HEK293 (cell line): ENCODE measurements around the gene CCDC85B.
A peak's percentile ranks its signal among the peaks of the same experiment; 100 is the strongest.

Experiments used
- IKZF3 ChIP-seq: fragments of 450-650 bp; IDR thresholded peaks from 2 replicates; pipeline ENCODE4 v1.5.0; 2018; ENCODE audit warnings: missing biosample characterization, mild to moderate bottlenecking, missing genetic modification characterization, moderate library complexity
- KLF1 ChIP-seq: fragments of 450-650 bp; formaldehyde crosslinking; IDR thresholded peaks from 2 replicates; pipeline ENCODE4 v1.5.1; 2016; ENCODE audit warnings: missing biosample characterization, missing genetic modification characterization
- KLF10 ChIP-seq: fragments of 450-650 bp; IDR thresholded peaks from 2 replicates; pipeline ENCODE4 v1.5.1; 2018; ENCODE audit warnings: missing biosample characterization, mild to moderate bottlenecking, missing genetic modification characterization
- KLF17 ChIP-seq: fragments of 450-650 bp; formaldehyde crosslinking; IDR thresholded peaks from 2 replicates; pipeline ENCODE4 v1.5.1; 2016; ENCODE audit warnings: missing biosample characterization, missing genetic modification characterization
- PRDM10 ChIP-seq: fragments of 450-650 bp; formaldehyde crosslinking; IDR thresholded peaks from 2 replicates; pipeline ENCODE4 v1.5.1; 2016; ENCODE audit warnings: missing biosample characterization, missing genetic modification characterization
- SP3 ChIP-seq: fragments of 450-650 bp; formaldehyde crosslinking; IDR thresholded peaks from 2 replicates; pipeline ENCODE4 v1.5.1; 2016; ENCODE audit warnings: missing biosample characterization, missing genetic modification characterization
- SP7 ChIP-seq: fragments of 450-650 bp; formaldehyde crosslinking; IDR thresholded peaks from 2 replicates; pipeline ENCODE4 v1.5.1; 2016; ENCODE audit warnings: missing biosample characterization, missing genetic modification characterization
- WT1 ChIP-seq: fragments of 450-650 bp; formaldehyde crosslinking; IDR thresholded peaks from 2 replicates; pipeline ENCODE4 v1.5.1; 2016; ENCODE audit warnings: missing biosample characterization, missing genetic modification characterization
- ZBTB11 ChIP-seq: fragments of 450-650 bp; formaldehyde crosslinking; conservative IDR thresholded peaks from 2 replicates; pipeline ENCODE4 v1.5.1; 2016; ENCODE audit warnings: low read depth, missing biosample characterization, missing genetic modification characterization
- ZEB2 ChIP-seq: fragments of 450-650 bp; formaldehyde crosslinking; IDR thresholded peaks from 2 replicates; pipeline ENCODE4 v1.5.1; 2016; ENCODE audit warnings: missing biosample characterization, missing genetic modification characterization
- ZFHX2 ChIP-seq: fragments of 450-650 bp; formaldehyde crosslinking; conservative IDR thresholded peaks from 2 replicates; pipeline ENCODE4 v1.5.1; 2016; ENCODE audit warnings: missing biosample characterization, missing genetic modification characterization
- ZNF155 ChIP-seq: fragments of 450-650 bp; formaldehyde crosslinking; IDR thresholded peaks from 2 replicates; pipeline ENCODE4 v1.5.1; 2016; ENCODE audit warnings: missing biosample characterization, missing genetic modification characterization
- ZNF24 ChIP-seq: fragments of 450-650 bp; formaldehyde crosslinking; IDR thresholded peaks from 2 replicates; pipeline ENCODE4 v1.5.1; 2016; ENCODE audit warnings: missing biosample characterization, missing genetic modification characterization
- ZNF366 ChIP-seq: fragments of 450-650 bp; formaldehyde crosslinking; conservative IDR thresholded peaks from 2 replicates; pipeline ENCODE4 v1.5.1; 2016; ENCODE audit warnings: missing biosample characterization, missing genetic modification characterization
- ZNF37A ChIP-seq: fragments of 450-650 bp; IDR thresholded peaks from 2 replicates; pipeline ENCODE4 v1.5.1; 2018; ENCODE audit warnings: missing biosample characterization, missing genetic modification characterization
- ZNF610 ChIP-seq: fragments of 450-650 bp; formaldehyde crosslinking; IDR thresholded peaks from 2 replicates; pipeline ENCODE4 v1.5.1; 2016; ENCODE audit warnings: missing biosample characterization, missing genetic modification characterization, borderline replicate concordance
- ZNF626 ChIP-seq: fragments of 450-650 bp; sonication (Bioruptor Pico); formaldehyde crosslinking; IDR thresholded peaks from 2 replicates; pipeline ENCODE4 v1.5.1; 2018; ENCODE audit warnings: missing biosample characterization, missing genetic modification characterization, inconsistent platforms
- ZNF639 ChIP-seq: fragments of 450-650 bp; formaldehyde crosslinking; IDR thresholded peaks from 2 replicates; pipeline ENCODE4 v1.5.1; 2016; ENCODE audit warnings: missing biosample characterization, missing genetic modification characterization
- ZNF777 ChIP-seq: fragments of 450-650 bp; formaldehyde crosslinking; IDR thresholded peaks from 2 replicates; pipeline ENCODE4 v1.5.1; 2017; ENCODE audit warnings: missing biosample characterization, missing genetic modification characterization, borderline replicate concordance
- ZXDB ChIP-seq: fragments of 450-650 bp; formaldehyde crosslinking; IDR thresholded peaks from 2 replicates; pipeline ENCODE4 v1.5.1; 2016; ENCODE audit warnings: missing biosample characterization, missing genetic modification characterization
- TF ChIP-seq, protein P1 (sequence below): fragments of 450-650 bp; formaldehyde crosslinking; IDR thresholded peaks from 2 replicates; pipeline ENCODE4 v1.5.1; 2016; ENCODE audit warnings: missing biosample characterization, missing genetic modification characterization
- TF ChIP-seq, protein P2 (sequence below): fragments of 450-650 bp; formaldehyde crosslinking; IDR thresholded peaks from 2 replicates; pipeline ENCODE4 v1.5.1; 2016; ENCODE audit warnings: missing biosample characterization, missing genetic modification characterization
- TF ChIP-seq, protein P3 (sequence below): fragments of 450-650 bp; formaldehyde crosslinking; IDR thresholded peaks from 2 replicates; pipeline ENCODE4 v1.5.1; 2016; ENCODE audit warnings: missing biosample characterization, missing genetic modification characterization

The CCDC85B gene

GRCh38 chr11:65888163-65888814, 2.2 kb upstream of the CCDC85B start, which contains the start of gene FIBP (continued):
- TF ChIP-seq SP7 (tag by site-specific recombination) (peak; percentile 72), KLF10 (tag by site-specific recombination) (peak; percentile 65; the same call in 1 of the 2 replicates), ZNF777 (peak; percentile 26; the same call in 1 of the 2 replicates), ZEB2 (tag by site-specific recombination) (peak; percentile 84), SP3 (tag by site-specific recombination) (peak; percentile 74), ZNF639 (tag by site-specific recombination) (0 out of 2 replicates have a peak, but pooled peaks have one; percentile 14), ZFHX2 (tag by site-specific recombination) (peak; percentile 59), WT1 (peak; percentile 51), ZNF155 (tag by site-specific recombination) (no peak), PRDM10 (tag by site-specific recombination) (0 out of 2 replicates have a peak, but pooled peaks have one; percentile 71), KLF1 (tag by site-specific recombination) (0 out of 2 replicates have a peak, but pooled peaks have one; percentile 11), ZNF366 (tag by site-specific recombination) (peak; percentile 55; the same call in 1 of the 2 replicates), ZNF626 (no peak), ZNF24 (0 out of 2 replicates have a peak, but pooled peaks have one; percentile 28), IKZF3 (tag by site-specific recombination) (peak; percentile 52), ZNF610 (peak; percentile 47; the same call in 1 of the 2 replicates), KLF17 (tag by site-specific recombination) (peak; percentile 77), ZNF37A (tag by site-specific recombination) (no peak), ZBTB11 (tag by site-specific recombination) (peak; percentile 96), ZXDB (peak; percentile 83)
- TF ChIP-seq, protein P1, sequence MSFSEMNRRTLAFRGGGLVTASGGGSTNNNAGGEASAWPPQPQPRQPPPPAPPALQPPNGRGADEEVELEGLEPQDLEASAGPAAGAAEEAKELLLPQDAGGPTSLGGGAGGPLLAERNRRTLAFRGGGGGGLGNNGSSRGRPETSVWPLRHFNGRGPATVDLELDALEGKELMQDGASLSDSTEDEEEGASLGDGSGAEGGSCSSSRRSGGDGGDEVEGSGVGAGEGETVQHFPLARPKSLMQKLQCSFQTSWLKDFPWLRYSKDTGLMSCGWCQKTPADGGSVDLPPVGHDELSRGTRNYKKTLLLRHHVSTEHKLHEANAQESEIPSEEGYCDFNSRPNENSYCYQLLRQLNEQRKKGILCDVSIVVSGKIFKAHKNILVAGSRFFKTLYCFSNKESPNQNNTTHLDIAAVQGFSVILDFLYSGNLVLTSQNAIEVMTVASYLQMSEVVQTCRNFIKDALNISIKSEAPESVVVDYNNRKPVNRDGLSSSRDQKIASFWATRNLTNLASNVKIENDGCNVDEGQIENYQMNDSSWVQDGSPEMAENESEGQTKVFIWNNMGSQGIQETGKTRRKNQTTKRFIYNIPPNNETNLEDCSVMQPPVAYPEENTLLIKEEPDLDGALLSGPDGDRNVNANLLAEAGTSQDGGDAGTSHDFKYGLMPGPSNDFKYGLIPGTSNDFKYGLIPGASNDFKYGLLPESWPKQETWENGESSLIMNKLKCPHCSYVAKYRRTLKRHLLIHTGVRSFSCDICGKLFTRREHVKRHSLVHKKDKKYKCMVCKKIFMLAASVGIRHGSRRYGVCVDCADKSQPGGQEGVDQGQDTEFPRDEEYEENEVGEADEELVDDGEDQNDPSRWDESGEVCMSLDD (tag by site-specific recombination) = peak; percentile 14
- TF ChIP-seq, protein P2, sequence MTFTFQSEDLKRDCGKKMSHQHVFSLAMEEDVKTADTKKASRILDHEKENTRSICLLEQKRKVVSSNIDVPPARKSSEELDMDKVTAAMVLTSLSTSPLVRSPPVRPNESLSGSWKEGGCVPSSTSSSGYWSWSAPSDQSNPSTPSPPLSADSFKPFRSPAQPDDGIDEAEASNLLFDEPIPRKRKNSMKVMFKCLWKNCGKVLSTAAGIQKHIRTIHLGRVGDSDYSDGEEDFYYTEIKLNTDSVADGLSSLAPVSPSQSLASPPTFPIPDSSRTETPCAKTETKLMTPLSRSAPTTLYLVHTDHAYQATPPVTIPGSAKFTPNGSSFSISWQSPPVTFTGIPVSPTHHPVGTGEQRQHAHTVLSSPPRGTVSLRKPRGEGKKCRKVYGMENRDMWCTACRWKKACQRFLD (tag by site-specific recombination) = no peak
- TF ChIP-seq, protein P3, sequence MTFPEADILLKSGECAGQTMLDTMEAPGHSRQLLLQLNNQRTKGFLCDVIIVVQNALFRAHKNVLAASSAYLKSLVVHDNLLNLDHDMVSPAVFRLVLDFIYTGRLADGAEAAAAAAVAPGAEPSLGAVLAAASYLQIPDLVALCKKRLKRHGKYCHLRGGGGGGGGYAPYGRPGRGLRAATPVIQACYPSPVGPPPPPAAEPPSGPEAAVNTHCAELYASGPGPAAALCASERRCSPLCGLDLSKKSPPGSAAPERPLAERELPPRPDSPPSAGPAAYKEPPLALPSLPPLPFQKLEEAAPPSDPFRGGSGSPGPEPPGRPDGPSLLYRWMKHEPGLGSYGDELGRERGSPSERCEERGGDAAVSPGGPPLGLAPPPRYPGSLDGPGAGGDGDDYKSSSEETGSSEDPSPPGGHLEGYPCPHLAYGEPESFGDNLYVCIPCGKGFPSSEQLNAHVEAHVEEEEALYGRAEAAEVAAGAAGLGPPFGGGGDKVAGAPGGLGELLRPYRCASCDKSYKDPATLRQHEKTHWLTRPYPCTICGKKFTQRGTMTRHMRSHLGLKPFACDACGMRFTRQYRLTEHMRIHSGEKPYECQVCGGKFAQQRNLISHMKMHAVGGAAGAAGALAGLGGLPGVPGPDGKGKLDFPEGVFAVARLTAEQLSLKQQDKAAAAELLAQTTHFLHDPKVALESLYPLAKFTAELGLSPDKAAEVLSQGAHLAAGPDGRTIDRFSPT (tag by site-specific recombination) = peak; percentile 47; the same call in 1 of the 2 replicates
